GM19328 (cell line): ENCODE results near the gene TTC17.
A peak's percentile ranks its signal among the peaks of the same experiment; 100 is the strongest.
"Not testable (repeated sequence)": the region's sequence is repeated elsewhere in the genome, so short reads cannot be mapped to it uniquely, and the experiment has no call there.

Experiments used
- ATAC-seq: cut with Tn5 transposase; IDR thresholded peaks from one replicate; pipeline ENCODE4 v1.9.1; 2021; ENCODE audit warnings: mild to moderate bottlenecking, moderate library complexity; ENCODE audit not compliant: unreplicated experiment

Gene TTC17, protein sequence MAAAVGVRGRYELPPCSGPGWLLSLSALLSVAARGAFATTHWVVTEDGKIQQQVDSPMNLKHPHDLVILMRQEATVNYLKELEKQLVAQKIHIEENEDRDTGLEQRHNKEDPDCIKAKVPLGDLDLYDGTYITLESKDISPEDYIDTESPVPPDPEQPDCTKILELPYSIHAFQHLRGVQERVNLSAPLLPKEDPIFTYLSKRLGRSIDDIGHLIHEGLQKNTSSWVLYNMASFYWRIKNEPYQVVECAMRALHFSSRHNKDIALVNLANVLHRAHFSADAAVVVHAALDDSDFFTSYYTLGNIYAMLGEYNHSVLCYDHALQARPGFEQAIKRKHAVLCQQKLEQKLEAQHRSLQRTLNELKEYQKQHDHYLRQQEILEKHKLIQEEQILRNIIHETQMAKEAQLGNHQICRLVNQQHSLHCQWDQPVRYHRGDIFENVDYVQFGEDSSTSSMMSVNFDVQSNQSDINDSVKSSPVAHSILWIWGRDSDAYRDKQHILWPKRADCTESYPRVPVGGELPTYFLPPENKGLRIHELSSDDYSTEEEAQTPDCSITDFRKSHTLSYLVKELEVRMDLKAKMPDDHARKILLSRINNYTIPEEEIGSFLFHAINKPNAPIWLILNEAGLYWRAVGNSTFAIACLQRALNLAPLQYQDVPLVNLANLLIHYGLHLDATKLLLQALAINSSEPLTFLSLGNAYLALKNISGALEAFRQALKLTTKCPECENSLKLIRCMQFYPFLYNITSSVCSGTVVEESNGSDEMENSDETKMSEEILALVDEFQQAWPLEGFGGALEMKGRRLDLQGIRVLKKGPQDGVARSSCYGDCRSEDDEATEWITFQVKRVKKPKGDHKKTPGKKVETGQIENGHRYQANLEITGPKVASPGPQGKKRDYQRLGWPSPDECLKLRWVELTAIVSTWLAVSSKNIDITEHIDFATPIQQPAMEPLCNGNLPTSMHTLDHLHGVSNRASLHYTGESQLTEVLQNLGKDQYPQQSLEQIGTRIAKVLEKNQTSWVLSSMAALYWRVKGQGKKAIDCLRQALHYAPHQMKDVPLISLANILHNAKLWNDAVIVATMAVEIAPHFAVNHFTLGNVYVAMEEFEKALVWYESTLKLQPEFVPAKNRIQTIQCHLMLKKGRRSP

GRCh38 chr11:43358801-43359421, at the start of gene TTC17:
TTC17 (plus strand) TSS chr11:43358920; CDS start chr11:43358955, 35 bp downstream.
- peak; percentile 93 for ATAC-seq

DNA sequence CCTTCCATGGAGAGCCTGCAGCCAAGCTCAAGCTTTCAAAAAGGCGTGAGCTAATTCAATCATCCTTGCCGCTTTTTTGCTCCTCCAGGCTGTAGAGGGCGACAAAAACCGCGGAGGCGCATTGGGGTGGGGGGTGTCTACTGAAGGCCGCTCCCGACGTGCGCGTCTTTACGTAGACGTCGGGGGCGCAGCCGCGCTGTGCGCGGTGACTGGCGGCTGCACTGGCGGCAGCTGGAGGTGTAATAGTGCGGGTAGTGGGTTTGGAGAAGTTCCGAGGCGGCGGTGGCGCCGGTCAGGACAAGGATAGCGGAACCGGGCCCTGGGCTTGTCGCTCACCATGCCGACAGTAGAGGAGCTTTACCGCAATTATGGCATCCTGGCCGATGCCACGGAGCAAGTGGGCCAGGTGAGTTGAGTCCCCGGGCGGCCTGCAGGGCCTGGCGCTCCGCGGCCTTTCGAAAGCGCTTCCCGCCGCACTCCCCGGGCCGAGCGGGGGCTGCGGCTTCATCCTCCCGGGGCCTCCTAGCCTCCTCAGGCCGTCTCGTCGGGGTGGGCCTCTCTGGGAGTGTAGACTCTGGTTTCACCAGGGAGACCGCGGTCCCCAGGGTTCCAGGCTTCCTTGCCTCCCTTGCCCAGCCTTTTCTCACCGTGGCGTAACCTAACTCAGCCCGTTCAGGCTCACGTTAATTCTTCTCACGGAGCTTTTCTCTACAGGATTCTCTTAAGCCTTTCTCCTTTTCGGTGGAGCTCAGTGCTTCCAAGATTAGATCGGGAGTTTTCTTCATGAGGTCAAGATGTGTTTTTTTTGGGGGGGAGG, 46.7 kb upstream of the TTC17 start, which contains the start of gene API5:
Gene API5, plus strand, starts transcription at position 206 of the 817 bp plus-strand sequence. Its CDS starts 132 bp downstream, at position 338.
- ATAC-seq, result peak; percentile 98

GRCh38 chr11:43315966-43316365, 42.8 kb upstream of the TTC17 start:
- ATAC-seq, result no peak

GRCh38 chr11:43316451-43316850, 42.3 kb upstream of the TTC17 start:
- ATAC-seq, result no peak

- ATAC-seq, result no peak
Measured at GRCh38 chr11:43327987-43328386, 30.7 kb upstream of the TTC17 start.

DNA sequence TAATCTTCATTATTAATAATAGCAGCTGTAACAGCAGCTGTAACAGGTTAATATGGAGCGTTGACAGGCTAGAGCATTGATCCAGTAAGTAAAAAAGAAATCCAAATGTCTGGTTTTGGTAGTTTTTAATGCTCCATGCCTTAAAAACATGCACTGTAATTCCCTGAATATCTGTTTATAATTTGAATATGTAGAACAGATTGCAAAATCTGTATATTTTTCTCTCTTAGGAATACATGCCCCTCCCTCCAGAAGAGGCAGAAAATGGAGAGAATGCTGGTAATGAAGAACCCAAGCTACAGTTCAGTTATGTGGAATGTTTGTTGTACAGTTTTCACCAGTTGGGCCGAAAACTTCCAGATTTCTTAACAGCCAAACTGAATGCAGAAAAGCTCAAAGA, 30.2 kb upstream of the TTC17 start:
- no peak for ATAC-seq

GRCh38 chr11:43341159-43341558, 17.6 kb upstream of the TTC17 start:
- ATAC-seq, result no peak

GRCh38 chr11:43351426-43351825, 7.3 kb upstream of the TTC17 start:
- not testable (repeated sequence) for ATAC-seq

DNA sequence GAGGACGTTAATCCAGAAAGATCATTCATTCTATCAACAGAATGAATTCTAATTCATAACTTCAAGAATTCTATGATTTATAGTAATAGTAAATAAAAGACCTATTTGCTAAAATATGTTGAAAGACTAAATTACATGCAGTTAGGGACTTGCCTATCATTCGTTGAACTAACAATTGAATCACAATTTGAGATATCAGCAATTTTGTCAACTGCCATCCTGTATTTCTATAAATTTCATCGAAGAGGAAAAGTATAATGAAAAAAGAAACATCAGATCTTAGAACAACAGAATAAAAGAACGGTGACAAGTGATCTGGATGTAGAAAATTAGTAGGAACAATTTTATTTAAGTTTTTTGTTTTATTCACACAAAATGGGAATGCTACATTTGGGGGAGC, 4.4 kb upstream of the TTC17 start:
- ATAC-seq, result no peak

- no peak for ATAC-seq
Measured at GRCh38 chr11:43356336-43356735, 2.4 kb upstream of the TTC17 start.

- no peak for ATAC-seq
Measured at GRCh38 chr11:43358279-43358800, 380 bp upstream of the TTC17 start.

- ATAC-seq, result peak; percentile 35
Measured at GRCh38 chr11:43359422-43359818, 700 bp downstream of the TTC17 start.

GRCh38 chr11:43360361-43361032, 1.8 kb downstream of the TTC17 start:
- ATAC-seq, result no peak

GRCh38 chr11:43366677-43367076, 8.0 kb downstream of the TTC17 start:
- no peak for ATAC-seq

- peak; percentile 58 for ATAC-seq
Measured at GRCh38 chr11:43367382-43368178, 8.9 kb downstream of the TTC17 start.

- no peak for ATAC-seq
Measured at GRCh38 chr11:43376065-43376464, 17.3 kb downstream of the TTC17 start.

DNA sequence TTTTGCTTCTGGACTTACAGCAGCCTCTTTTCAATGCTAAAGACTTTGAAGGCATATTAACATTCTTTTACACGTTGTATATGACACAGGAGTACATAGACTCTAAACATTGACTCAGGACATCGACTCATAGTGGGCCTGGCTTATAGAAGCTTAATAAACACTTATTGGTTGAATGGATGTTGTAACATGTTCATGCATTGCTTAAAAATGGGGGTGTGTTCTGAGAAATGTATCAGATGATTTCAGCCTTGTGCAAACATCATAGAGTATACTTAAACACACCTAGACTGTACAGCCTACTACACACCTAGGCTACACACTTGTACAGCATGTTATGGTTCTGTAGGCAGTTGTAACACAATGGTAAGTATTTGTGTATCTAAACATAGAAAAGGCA, 17.9 kb downstream of the TTC17 start:
- ATAC-seq, result no peak

- no peak for ATAC-seq
Measured at GRCh38 chr11:43377389-43377788, 18.7 kb downstream of the TTC17 start.
